HG03066 (cell line): ENCODE results near the gene DMD.
A peak's percentile ranks its signal among the peaks of the same experiment; 100 is the strongest.

ENCODE experiments used
- ATAC-seq: cut with Tn5 transposase; IDR thresholded peaks from one replicate; pipeline ENCODE4 v1.9.1; 2021; ENCODE audit warnings: low read depth; ENCODE audit not compliant: unreplicated experiment

The DMD gene

DNA sequence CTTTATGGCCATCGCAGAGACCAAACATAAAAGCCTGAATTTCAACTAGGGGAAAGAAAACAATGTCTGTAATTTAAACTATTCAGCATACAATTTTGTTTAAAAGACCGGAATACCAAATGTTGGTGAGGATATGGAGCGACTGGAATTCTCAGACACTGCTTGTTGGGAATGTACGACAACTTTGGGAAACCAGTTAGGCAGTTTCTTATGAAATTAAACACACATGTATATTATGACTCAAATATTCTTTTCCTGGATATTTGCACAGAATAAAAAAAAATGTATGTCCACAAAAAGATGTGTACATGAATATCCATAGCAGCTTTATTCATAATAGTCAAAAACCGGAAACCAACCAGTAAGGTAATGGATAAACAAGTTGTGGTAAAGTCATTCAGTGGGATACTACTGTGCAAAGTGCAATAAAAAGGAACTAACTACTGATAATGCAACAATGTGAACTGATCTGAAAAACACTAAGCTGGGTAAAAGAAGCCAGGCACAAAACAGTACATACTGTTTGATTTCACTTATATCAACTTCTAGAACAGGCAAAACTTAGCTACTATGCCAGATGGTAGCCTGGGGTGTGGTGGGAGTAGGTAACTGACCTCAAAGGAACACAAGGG is 1986.9 kb downstream of the DMD start:
- no peak for ATAC-seq

DNA sequence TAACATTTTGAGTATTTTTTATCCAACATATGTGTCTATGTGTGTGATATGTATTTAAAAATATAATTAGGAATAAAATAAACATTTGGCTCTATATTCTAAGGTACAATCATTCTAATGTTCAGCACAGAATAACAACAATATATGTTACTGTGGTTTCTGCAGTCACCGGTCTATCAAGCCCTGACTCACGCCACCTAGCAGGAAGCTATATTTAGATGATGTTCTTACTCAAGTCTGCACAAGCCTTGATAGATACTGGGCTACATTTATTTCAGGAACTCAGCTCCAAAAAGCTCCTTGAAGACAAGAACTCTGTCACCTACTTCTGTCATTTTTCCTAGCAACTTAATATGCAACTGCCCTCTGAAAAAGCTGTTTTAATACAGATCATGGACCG is 1987.5 kb downstream of the DMD start:
- peak; percentile 93 for ATAC-seq

DNA sequence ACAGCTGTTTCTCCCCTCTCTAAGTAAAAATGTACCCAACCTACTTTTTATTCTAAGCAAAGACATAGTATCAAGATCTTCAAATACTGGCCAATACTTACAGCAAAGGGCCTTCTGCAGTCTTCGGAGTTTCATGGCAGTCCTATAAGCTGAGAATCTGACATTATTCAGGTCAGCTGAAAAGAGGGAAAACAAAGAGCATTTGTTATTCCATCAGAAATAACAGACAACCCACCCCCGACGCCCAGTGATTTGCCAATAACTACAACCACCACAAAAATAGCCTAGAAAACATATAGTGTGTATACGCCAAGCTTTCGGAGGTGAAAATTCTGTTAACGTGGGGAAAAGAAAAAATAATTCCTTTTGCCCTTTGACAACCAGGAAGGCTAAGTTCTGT is 1988.4 kb downstream of the DMD start:
- ATAC-seq = no peak

DNA sequence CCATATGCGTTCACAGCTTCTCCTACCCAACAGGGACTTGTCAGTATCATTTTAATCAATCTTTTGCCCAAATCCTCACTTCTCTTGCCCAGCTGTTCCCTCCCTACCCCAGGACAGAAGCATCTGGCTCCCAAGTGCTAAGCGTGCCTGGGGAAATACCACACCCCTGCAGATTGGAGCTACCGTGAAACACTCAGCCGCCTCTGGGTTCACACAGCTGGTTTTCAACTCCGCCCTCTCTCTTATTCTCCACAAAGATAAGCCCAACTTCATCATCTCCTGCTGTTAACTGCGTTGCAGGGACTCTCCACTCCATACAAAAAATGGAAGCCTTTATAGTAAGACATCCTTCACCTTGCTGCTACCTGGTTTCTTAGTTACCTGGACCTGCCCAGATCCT is 1992.2 kb downstream of the DMD start:
- ATAC-seq = no peak

DNA sequence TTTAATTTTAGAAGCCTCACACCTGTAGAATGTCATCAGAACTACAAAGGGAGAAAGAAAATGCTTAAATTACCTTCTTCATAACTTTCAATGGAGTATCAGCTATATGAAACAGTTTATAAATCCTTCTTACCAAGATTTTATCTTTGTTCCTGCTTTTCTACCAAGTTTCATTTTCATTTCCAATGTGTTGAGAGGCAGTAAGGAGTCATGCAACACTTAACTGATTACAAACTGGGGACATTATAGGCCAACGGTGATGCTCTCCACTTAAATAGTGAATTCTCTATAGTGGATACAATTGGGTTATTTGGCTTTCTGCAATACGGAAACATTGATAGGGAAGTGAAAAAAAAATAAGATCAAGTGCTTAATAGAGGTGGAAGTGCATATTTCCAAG is 1994.3 kb downstream of the DMD start:
- no peak for ATAC-seq

DNA sequence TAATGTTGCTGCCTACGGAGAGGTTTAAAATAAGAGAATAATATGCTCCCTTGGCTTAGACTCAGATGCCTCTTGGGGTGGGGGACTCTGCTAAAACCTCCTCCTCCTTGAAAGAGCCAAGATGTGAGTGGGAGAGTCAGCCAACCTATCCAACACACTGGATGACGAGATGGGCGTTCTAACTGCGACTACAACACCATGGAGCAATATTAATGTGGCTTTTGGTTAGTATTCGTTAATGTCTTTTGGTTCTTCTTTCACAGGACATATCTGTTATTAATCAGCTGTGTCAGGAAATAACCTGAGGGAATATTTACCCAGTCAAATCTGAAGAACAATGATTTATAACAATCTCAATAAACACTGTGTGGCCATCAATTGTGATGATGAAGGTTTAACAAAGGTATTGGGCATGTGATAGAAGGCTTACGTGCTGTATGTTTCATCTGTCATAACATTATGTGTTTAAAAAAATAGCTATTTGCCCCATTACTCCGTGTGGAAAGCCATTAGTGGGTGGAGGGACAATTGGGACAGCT is 1996.0 kb downstream of the DMD start:
- no peak for ATAC-seq

DNA sequence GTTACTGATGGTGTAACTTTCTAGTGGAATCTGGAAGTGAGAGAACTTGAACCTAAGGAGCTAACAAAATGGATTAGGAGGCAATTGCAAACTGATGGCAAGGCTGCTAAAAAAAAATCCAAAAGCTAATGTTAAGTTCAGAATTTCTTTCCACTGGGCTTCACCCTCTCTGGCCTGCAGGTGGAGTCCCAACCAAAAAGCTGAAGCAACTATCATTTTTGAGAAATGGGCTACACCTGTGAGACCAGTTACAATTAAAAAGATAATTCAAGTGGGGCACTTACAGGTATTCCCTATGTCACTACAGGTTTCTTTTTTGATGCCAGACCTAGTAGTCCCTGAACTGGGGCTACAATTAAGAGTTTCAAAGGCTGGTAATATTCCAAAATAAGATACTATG is 1997.4 kb downstream of the DMD start:
- no peak for ATAC-seq

DNA sequence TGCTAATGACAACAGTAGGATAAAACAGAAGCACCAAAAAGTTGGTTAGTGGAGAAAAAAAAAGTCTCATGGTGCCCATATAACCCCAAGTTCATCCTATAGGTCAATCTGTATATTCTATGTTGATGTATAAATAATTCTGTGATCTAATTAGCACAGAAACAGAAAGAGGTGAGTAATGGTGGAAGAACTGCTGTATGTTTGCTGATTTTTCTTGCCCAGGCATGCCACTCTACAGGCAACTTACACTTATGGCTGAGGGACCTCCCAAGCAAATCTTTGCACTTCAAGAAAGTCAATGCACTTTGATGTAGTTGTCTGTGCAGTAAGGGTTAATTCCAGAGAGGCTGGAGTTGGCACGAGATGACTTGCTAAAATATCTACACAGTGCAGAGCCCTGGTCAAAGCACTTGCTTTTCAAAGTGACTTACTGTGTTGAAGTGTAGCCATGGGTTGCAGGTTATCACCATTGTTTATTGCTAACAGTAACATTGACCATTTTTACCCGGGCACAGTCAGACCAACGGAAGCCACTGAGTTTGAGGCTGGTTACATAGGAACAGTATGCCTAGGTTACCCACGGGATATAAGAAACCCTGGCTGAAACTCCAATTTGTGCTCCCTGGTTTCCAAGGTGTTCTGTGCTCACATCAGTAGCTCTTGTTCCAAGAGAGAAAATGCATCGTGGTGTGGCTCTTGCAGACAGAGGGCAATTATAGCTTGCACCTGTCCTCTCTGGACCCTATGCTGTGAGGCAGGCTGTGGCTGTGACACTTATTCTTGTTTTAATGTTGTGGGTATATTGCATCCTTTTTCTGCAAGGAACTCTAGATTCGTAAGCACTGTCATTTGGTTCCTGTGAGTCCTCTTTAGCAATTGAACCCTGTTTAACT is 1998.2 kb downstream of the DMD start:
- ATAC-seq = no peak

DNA sequence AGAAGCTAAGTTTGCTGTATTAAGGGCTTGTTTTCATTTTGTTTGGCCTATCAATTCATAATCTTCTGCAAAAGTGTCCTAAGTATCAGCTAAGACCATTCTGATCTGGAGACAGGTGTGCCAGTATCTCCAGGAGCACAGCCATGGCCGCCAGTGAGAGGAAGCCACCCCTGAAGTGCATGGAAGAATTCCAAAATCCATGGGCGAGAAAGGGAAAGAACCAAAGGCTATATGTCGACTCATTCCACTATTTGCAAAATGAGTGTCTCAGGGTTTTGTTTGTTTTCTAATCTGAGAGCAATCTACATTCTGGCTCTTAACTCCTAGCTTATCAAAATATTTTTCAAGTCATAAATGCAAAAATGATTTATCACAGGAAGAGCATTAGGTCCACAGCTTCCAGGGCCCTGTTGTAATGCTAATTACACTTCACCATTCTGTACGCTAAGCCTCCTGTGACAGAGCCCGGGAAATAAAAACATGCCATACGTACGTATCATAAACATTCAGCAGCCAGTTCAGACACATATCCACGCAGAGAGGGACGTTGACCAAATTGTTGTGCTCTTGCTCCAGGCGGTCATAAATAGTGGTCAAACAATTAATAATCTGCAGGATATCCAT is 2002.2 kb downstream of the DMD start:
- no peak for ATAC-seq

DNA sequence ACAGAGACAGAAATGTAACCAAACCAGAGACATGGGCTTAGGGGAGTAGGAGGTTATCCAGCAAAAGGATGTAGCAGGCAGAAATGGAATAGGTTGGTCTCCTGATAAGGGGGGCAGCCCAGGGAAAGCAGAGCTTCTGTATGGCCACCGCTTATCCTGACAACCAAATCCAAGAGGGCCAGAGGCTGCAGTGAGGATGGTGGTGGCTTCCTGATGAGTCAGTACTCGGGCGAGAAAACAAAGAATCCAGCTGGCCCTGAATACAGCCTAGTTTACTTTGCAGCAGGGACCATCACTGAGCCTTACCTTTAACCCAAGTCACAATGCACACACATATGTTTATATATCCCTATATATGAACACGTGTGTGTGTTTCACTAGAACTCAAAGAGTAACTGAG is 2009.8 kb downstream of the DMD start:
- no peak for ATAC-seq

DNA sequence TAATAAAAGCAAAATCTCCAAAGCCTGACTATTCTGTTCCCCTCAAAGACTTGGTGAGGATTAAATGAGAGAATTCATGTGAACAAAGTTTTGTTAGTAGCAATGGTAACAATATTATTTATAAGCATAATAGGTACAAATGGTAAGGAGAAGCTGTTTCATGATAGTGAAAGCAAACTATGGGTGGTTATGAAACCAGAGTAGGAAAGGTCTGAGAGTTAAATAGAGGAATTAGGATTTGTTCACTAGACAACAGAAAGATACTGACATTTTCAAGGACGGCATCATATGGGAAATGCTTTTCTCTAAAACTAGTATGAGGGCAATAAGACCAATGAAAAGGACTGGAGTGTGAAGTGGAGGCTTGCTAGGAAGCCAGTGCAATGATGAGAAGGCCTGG is 2010.9 kb downstream of the DMD start:
- no peak for ATAC-seq

DNA sequence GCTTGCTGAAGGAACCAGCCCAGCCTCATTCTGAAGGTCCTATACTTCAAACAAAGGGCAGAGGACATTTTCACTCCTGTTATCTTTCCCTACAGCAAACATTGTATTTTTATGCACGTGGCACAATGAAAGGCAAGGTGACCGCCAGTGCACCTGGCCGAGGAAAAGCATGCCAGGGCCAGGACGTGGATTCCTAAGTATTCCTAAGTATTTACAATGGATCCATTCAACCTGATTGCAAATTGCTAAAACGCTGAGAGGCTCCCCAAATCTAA is 2011.6 kb downstream of the DMD start:
- no peak for ATAC-seq

DNA sequence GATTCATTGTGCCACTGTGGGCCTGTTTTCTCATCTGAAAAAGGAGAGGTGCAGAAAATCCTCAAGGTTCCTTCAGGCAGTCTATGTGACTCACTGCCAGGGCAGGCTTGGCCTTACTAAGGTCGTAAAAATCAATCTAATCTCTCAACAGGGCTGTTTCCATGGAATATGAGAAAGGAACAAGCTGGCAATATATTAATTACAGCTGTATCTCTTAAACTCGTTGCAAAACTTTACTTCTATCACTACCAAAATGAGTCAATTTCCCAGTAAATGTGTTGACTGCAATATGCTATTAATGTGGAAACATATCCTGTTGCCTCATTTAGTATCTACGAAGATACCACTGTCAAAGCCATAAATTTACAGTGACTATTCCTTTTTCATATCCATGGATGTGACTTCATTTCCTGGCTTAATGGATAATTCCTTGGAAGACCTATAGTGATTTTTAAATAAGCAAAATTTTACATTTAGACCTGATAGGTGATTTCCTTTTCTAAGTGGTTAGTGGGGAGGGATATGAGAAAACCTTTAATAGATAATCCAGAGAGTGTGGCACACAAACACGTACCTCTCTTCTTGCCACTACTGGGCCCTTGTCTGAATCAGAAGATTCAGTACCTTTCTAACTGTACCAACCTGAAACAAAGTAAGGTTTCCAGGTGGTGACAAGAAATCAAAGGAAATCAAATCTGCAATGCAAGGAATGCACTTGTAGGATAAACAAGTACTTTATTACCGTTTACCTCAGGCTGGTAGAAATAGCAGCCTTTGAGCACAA is 2012.1 kb downstream of the DMD start:
- no peak for ATAC-seq

DNA sequence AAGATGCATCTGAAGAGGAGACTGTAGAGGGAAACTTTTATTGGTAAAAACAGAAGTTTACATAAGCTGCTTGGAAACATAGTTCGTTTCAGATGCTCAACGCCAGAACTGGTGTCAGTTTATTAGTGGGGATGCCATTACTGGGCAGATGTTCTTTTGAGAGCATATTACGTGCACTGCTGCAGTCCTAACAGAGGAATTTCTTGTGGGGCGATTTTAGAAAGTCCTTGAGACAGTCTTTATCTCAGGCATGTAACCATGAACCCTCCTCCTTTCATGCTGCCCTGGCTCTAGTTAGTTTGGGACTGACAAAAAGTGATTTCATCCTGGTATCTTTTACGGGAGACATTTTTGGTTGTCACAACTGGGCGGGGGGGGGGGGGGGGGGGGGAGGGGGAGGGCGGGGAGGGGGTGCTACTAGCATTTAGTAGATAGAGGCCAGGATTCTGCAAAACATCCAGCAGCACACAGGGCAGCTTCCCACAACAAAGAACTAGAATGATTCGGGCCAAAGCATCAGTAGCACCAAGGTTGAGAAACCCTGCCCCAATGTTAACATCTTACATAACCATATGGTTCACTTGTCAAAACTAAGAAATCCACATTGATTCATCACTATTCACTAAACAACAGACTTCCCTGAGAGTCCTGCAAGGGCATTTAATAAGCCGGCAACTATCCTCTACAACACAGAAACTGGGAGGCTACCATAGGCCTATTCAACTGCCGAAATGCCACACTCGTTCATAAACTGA is 2021.0 kb downstream of the DMD start:
- no peak for ATAC-seq

DNA sequence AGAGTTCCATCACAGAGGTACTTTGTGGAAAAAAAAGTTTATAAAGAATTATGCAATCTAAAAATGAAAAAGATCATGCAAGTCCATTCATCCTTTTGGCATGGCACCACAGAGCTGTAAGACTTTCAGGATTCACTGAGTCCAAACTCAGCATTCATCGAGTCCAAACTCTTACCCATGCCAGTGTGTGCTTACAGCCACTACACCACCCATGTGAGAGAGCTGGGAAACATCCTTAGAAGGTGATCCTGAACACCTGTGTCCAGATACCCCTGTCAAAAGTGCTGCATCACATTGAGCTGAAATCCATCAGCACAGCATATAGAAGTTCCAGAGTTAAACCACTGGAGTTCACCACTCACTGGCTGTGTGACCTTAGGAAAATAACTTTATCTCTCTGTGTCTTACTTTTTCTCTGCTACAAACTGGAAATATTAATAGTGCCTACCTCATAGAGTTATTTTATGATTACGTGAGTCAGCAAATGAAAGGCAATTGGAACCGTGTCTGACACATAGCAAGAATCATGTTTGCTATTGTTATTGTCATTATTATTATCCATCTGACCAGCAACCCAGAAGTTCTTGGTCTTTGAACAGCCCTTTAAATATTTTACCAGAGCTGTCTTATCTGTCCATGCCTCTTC is 2024.5 kb downstream of the DMD start:
- ATAC-seq = no peak

DNA sequence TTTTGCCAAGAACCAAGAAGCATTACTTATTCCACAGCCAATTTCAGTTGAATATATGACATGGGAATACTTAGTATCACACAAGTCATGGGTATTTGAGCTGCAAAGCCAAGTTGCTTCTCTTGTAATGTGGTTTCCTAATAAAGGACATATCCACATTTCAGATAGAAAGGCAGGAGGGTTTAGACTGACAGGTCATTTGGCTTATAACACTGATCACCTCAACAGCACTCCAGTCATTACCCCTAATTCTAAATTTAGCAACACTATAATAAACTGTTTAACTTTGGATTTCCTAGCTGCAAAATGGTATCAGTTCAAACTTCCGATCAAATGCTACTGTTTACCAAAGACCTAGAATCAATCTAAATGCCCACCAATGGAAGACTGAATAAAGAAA is 2025.5 kb downstream of the DMD start:
- ATAC-seq = no peak

DNA sequence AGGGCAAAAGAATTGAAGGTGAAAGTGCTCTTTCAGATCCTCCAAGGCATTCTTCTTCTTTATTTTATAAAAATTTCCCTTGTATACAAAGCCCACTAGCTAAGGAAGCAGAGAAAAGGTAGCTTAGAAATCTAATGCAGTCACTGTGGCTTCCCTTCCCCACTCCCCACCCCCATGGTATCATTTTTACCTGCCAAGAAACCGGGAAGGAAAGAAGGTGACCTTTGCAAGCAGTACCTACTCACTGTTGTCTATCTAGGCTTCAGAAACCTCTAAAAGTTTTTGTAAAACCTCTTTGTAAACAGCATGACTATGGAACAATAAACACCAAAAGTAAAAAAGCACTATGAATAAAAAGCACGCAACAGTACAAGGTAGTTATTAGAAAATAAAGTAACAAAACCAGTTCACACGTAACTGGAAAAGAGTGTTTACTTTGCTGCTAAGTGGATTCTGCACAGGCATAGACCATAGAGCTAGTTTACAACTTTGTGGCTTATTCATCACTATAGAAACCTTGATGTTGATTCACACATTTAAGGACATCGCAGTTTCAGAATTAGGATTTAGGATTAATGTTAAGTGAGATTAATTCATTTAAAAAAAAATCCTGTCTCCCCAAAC is 2029.9 kb downstream of the DMD start:
- no peak for ATAC-seq

DNA sequence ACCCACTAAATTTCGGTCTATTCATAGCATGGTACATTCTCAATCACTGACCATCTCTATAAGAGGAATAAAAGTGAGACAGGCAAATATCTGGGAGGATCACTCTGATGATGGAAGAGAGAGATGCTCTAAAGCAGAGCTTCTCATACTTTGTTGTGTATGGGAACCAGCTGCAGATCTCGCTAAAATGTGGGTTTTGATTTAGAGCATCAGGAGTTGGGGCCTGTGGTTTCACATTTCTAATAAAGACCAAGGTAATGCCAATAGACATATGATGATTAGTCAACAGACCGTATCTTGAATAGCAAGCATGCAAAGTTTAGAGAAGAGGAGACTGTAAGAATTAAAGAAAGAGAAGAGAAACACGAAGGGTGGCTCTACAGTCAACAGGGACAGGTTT is 2032.1 kb downstream of the DMD start:
- no peak for ATAC-seq

DNA sequence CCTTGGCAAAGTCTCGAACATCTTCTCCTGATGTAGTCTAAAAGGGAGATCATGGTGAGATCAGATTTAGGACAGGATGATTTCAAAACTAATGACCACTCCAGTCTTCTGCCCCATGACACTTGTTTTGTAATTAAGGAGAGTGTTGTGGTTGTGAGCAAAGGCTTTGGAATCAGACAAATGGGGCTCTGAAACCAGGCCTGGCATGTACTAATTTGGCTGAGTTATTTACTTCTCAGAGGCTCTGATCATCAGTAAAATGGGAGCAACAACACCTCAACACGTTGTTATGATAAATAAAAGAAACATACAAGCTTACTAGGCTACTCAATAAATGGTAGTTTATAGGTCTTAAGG is 2032.6 kb downstream of the DMD start:
- no peak for ATAC-seq
